CD4-positive, alpha-beta T cell (primary cell): ENCODE data around the gene KNL1. TPM values are rescaled to one million over a fixed set of nuclear protein-coding genes. Genes with fewer than 3 reads are reported as not detected.
A peak's percentile ranks its signal among the peaks of the same experiment; 100 is the strongest.
"Not testable (repeated sequence)": the region's sequence is repeated elsewhere in the genome, so short reads cannot be mapped to it uniquely, and the experiment has no call there.

Experiments used
- ATAC-seq: fragments of 200-7000 bp; cut with Tn5 transposase; one replicate; pipeline ENCODE4 v1.10.0; 2022; ENCODE audit warnings: mild to moderate bottlenecking; ENCODE audit not compliant: poor library complexity
- CTCF ChIA-PET: fragments of 350-600 bp; sonication (Branson Sonifier 250); formaldehyde crosslinking; loops from one replicate; lab custom pipeline; 2021; ENCODE audit warnings: antibody characterized with exemption, inconsistent platforms; lab: Charles Lee
- POLR2A ChIA-PET: fragments of 350-600 bp; sonication (Branson Sonifier 250); formaldehyde crosslinking; loops from one replicate; lab custom pipeline; 2021; ENCODE audit warnings: antibody characterized with exemption, inconsistent platforms; lab: Charles Lee
- DNase-seq, 14 experiments: peaks; one replicate each; pipeline ENCODE4 v3.0.0-alpha.2; 2013 to 2020; ENCODE audit warnings: mixed read lengths in 2 of 14
- H3K27ac ChIP-seq, 2 donors: one replicate each; pipeline versions ENCODE4 v1.5.1 to v1.7.0; 2013; ENCODE audit warnings: low read length in 2 of 2, low read depth in 1 of 2, mild to moderate bottlenecking in 1 of 2
- H3K27me3 ChIP-seq, 2 experiments: 1 replicate in 1 of 2; 2 replicates in 1 of 2; pipeline versions ENCODE4 v1.6.1 to v1.7.0; 2013; ENCODE audit warnings: low read length in 2 of 2, control low read depth in 1 of 2, mild to moderate bottlenecking in 1 of 2, moderate library complexity in 1 of 2; ENCODE audit not compliant: insufficient read depth in 2 of 2, control insufficient read depth in 1 of 2
- H3K36me3 ChIP-seq: one replicate; pipeline ENCODE4 v1.6.1; 2013; ENCODE audit warnings: low read length, control low read depth; ENCODE audit not compliant: insufficient read depth
- H3K4me1 ChIP-seq: one replicate; pipeline ENCODE4 v1.6.1; 2013; ENCODE audit warnings: low read length, control low read depth; ENCODE audit not compliant: insufficient read depth
- H3K4me3 ChIP-seq: one replicate; pipeline ENCODE4 v1.5.1; 2013; ENCODE audit warnings: mild to moderate bottlenecking, low read length, moderate library complexity
- H3K9me3 ChIP-seq, 2 experiments: 1 replicate in 1 of 2; 2 replicates in 1 of 2; pipeline versions ENCODE4 v1.6.1 to v1.7.0; 2013; ENCODE audit warnings: low read length in 2 of 2, mild to moderate bottlenecking in 2 of 2, control low read depth in 1 of 2, moderate library complexity in 1 of 2; ENCODE audit not compliant: control insufficient read depth in 1 of 2, insufficient read depth in 1 of 2
- H3K27ac Mint-ChIP-seq: one replicate; pipeline ENCODE4 v1.8.0; 2020; ENCODE audit warnings: mixed read lengths
- H3K27me3 Mint-ChIP-seq: one replicate; pipeline ENCODE4 v1.8.0; 2021; ENCODE audit warnings: mixed read lengths
- H3K36me3 Mint-ChIP-seq: one replicate; pipeline ENCODE4 v1.8.0; 2021; ENCODE audit warnings: low read depth, mixed read lengths
- H3K4me1 Mint-ChIP-seq: one replicate; pipeline ENCODE4 v1.8.0; 2021; ENCODE audit warnings: low read depth, mixed read lengths
- H3K4me3 Mint-ChIP-seq: one replicate; pipeline ENCODE4 v1.8.0; 2020; ENCODE audit warnings: mild to moderate bottlenecking, mixed read lengths
- H3K9me3 Mint-ChIP-seq: one replicate; pipeline ENCODE4 v1.8.0; 2020; ENCODE audit warnings: mixed read lengths
- intact Hi-C, 2 experiments: fragments of 100-400 bp; cut with DNase I in 1 of 2; cut with micrococcal nuclease in 1 of 2; formaldehyde crosslinking; loops; one replicate each; pipeline versions ENCODE4 v1.15.1 to v1.9.0; 2023 to 2025; cut with DNase I, micrococcal nuclease
- total RNA-seq, 174 experiments: library from RNA in 2 of 174; stranded (reverse) in 2 of 174; gene quantifications; one replicate each; pipeline ENCODE4 v1.2.3 and lab custom pipeline; 2021 to 2026
- TF ChIP-seq, protein P1 (sequence below): fragments of 200-600 bp; IDR thresholded peaks from one replicate; pipeline ENCODE4 v1.8.0; 2022; ENCODE audit warnings: antibody characterized with exemption, mild to moderate bottlenecking

Gene KNL1
- total RNA-seq, 2 experiments from 2014 or later, result 0.59 to 0.69 TPM

DNA sequence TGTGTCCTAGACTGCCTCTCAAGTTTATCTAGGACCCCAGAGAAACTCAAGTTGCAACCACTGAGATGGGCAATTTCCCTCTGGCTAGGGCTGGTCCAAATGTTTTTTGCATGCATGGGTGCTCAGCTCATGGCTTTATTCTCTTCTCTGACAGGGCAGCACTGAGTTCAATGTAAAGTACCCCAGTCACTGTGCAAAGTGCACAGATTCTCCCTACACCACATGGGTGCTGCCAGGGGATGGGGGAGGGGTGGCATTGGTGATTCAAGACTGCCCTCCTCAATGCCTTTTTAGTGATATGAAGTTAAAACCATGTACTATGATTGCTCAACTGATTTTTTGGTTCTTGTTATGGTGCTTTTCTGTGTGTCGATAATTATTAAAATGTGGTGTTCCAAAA is 86.1 kb downstream of the KNL1 start:
- Histone ChIP-seq H3K4me1 (peaks cover 4% of the 10 kb centered on the region), H3K27ac (no peak overlapping the region), H3K27me3 (no peaks in the 10 kb centered on the region), H3K4me3 (no peak overlapping the region), H3K36me3 (no peaks in the 10 kb centered on the region), H3K9me3 (no peaks in the 10 kb centered on the region)
- TF ChIP-seq, protein P1, sequence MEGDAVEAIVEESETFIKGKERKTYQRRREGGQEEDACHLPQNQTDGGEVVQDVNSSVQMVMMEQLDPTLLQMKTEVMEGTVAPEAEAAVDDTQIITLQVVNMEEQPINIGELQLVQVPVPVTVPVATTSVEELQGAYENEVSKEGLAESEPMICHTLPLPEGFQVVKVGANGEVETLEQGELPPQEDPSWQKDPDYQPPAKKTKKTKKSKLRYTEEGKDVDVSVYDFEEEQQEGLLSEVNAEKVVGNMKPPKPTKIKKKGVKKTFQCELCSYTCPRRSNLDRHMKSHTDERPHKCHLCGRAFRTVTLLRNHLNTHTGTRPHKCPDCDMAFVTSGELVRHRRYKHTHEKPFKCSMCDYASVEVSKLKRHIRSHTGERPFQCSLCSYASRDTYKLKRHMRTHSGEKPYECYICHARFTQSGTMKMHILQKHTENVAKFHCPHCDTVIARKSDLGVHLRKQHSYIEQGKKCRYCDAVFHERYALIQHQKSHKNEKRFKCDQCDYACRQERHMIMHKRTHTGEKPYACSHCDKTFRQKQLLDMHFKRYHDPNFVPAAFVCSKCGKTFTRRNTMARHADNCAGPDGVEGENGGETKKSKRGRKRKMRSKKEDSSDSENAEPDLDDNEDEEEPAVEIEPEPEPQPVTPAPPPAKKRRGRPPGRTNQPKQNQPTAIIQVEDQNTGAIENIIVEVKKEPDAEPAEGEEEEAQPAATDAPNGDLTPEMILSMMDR, result no peak
- Mint-ChIP-seq H3K27me3 (no peaks in the 10 kb centered on the region), H3K36me3 (no peaks in the 10 kb centered on the region), H3K9me3 (no peaks in the 10 kb centered on the region), H3K4me1 (peaks cover 6% of the 10 kb centered on the region), H3K4me3 (no peak overlapping the region), H3K27ac (no peak overlapping the region)
- no peak for DNase-seq
- intact Hi-C loops, result no loop called here
- ChIA-PET POLR2A (no interaction called here), CTCF (interaction anchor here (1.3 to 1.5 kb wide), 2 partner anchors 20 to 111 kb away, joined by 3 to 8 read pairs; no protein-coding TSS in a partner anchor)
- no peak for ATAC-seq

DNA sequence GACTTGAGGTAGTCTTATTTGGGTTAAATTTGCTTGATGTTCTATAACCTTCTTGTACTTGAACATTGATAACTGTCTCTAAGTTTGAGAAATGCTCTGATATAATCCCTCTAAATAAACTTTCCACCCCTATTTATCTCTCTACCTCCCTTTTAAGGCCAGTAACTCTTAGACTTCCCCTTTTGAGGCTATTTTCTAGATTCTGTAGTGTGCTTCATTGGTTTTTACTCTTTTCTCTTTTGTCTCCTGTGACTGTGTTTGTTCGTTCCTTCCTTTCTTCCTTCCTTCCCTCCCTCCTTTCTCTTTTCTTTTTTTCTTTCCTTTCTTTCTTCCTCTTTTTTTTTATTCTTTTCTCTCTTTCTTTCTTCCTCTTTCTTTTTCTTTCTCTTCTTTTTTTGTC is 86.9 kb downstream of the KNL1 start:
- H3K36me3 ChIP-seq, H3K9me3 Mint-ChIP-seq, H3K4me3 Mint-ChIP-seq, intact Hi-C loops, DNase-seq, H3K4me1 ChIP-seq, CTCF ChIA-PET, H3K27ac Mint-ChIP-seq, POLR2A ChIA-PET, H3K36me3 Mint-ChIP-seq, H3K27ac ChIP-seq, ATAC-seq, H3K27me3 Mint-ChIP-seq, H3K4me1 Mint-ChIP-seq, H3K9me3 ChIP-seq, H3K4me3 ChIP-seq, H3K27me3 ChIP-seq: not testable (repeated sequence)

DNA sequence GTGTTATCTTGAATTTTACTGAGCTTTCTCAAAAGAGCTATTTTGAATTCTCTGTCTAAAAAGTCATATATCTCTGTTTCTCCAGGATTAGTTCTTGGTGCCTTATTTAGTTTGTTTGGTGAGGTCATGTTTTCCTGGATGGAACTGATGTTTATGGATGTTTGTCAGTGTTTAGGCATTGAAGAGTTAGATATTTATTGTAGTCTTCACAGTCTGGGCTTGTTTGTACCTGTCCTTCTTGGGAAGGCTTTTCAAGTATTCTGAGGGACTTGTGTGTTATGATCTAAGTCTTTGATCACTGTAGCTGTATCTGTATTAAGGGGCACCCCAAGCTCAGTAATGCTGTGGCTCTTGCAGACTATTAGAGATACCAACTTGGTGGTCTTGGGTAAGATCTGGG is 90.3 kb downstream of the KNL1 start:
- no peak for ATAC-seq
- Histone ChIP-seq H3K4me1 (peaks cover under 1% of the 10 kb centered on the region), H3K27me3 (no peaks in the 10 kb centered on the region), H3K27ac (no peak overlapping the region), H3K9me3 (no peaks in the 10 kb centered on the region), H3K4me3 (no peak overlapping the region), H3K36me3 (no peaks in the 10 kb centered on the region)
- TF ChIP-seq, protein P1, result no peak
- POLR2A ChIA-PET, result interaction anchor here (0.7 kb wide), 1 partner anchor 23 kb away, joined by 3 read pairs; no protein-coding TSS in a partner anchor
- CTCF ChIA-PET, result no interaction called here
- Mint-ChIP-seq H3K4me3 (no peak overlapping the region), H3K4me1 (no peaks in the 10 kb centered on the region), H3K36me3 (no peaks in the 10 kb centered on the region), H3K9me3 (no peaks in the 10 kb centered on the region), H3K27ac (no peak overlapping the region), H3K27me3 (no peaks in the 10 kb centered on the region)
- DNase-seq, result no peak
- intact Hi-C loops, result no loop called here

DNA sequence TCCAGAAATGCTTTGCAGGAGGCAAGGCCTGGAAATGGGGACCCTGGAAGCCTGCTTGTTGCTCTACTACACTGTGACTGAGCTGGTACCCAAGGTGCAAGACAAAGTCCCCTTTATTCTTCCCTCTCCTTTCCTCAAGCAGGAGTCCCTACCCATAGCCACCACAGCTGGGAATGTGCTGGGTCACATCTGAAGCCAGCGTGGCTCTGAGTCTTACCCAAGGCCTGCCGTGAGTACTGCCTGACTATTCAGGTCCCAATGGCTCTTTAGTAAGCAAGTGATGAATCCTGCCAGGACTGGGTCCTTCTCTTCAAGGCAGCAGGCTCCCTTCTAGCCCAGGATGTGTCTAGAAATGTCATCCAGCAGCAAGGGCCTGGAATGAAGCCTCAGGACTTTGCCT is 91.3 kb downstream of the KNL1 start:
- DNase-seq, result no peak
- H3K9me3 Mint-ChIP-seq, result no peaks in the 10 kb centered on the region
- TF ChIP-seq, protein P1, result no peak
- H3K4me3 ChIP-seq, result no peak overlapping the region
- H3K27me3 Mint-ChIP-seq, result no peaks in the 10 kb centered on the region
- H3K27me3 ChIP-seq, result no peaks in the 10 kb centered on the region
- CTCF ChIA-PET, result no interaction called here
- no peaks in the 10 kb centered on the region for H3K36me3 Mint-ChIP-seq
- intact Hi-C loops, result no loop called here
- peak overlapping the region; percentile 44 for H3K27ac Mint-ChIP-seq
- H3K9me3 ChIP-seq, result no peaks in the 10 kb centered on the region
- no peaks in the 10 kb centered on the region for H3K4me1 Mint-ChIP-seq
- no peak overlapping the region for H3K4me3 Mint-ChIP-seq
- POLR2A ChIA-PET, result interaction anchor here (1.6 kb wide), 1 partner anchor 9 kb away, joined by 5 read pairs; the partner anchor contains the start of gene RAD51
- H3K4me1 ChIP-seq, result no peaks in the 10 kb centered on the region
- no peak overlapping the region for H3K27ac ChIP-seq
- H3K36me3 ChIP-seq, result no peaks in the 10 kb centered on the region
- no peak for ATAC-seq
